ENCODE measurements around the gene FRMD1.

FRMD1 gene

DNA sequence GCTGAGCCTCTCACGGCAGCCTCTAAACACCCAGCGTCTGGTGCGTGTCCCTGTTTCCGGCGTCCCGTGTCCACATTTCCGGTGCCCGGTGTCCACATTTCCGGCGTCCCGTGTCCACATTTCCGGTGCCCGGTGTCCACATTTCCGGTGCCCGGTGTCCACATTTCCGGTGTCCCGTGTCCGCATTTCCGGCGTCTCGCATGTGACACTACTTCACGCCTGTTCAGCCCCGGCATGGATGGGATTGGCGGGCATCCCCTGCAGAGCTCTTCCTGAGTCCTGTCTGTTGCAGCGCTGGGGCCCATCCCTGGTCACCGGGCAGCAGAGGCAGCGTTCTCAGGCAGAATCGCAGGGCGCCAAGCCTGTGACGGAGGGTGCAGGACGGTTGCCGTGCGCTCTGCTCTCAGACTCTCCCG is 3.2 kb downstream of the FRMD1 start:
- DNase-seq = no peak

DNA sequence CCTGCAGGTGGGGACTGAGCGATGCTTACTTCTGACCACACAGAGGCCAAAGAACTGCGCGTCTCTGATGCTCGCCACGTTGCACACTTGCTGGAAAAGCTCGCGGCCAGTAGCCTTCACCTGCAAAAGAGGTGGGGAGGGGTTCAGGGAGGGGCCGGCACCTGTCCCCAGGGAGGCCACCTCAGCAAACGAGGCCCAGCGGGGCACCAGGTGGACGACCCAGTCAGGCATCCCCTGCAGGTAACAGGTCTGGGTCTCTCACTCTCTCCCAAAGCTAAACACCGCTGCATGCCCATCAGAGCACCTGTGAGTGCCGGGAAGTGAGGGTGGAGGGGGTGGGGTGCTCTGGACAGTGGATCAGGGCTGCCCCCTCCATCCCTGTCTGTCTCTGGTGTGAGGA is 3.8 kb downstream of the FRMD1 start:
- no peak for DNase-seq

DNA sequence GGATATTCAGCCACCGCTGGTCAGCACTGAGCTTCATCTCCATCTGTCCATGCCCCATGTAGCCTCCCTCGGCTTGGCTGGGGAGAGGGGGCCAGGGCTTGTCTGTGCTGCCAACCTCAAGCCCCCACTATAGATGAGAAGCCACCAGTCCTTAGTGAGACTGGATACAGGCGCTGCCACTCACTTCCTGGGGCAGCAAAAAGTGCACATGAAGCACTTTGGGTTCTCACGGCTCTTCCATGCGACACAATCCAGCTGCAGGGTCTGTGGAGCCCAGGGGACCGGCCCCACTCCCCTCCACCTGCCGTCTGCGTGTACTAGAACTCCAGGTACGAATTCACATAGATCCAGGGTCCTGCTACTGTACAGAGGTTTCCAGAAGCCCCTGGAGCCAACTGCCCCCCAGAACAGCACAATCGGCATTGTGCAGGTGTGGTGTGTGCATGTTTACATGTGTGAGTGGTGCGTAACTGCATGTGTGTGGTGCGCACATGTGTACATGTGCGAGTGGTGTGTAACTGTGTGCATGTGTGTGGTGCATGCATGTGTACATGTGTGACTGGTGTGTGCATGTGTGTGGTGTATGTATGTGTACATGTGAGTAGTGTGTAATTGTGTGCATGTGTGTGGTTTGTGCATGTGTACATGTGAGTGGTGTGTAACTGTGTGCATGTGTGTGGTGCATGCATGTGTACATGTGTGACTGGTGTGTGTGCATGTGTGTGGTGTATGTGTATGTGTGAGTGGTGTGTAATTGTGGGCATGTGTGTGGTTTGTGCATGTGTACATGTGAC is 4.9 kb downstream of the FRMD1 start:
- DNase-seq = no peak

DNA sequence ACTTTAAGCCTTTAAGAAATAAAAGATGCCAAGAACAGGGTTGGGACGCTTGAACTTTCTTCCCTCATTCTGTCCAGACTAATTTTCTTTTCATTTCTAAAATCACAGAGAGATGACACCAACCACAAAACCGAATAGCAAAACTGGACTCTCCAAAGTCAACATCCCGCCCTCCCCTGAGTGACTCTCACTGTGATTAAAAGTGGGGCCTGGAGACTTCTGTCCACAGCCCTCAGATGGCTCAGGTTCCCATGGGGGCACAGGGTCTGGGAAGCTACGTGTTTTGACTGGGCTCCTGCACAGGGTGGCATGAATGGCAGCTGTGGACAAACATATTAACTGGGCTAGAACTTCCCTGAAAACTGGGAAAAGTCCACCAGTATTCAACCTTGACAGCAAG is 6.3 kb downstream of the FRMD1 start:
- no peak for DNase-seq

DNA sequence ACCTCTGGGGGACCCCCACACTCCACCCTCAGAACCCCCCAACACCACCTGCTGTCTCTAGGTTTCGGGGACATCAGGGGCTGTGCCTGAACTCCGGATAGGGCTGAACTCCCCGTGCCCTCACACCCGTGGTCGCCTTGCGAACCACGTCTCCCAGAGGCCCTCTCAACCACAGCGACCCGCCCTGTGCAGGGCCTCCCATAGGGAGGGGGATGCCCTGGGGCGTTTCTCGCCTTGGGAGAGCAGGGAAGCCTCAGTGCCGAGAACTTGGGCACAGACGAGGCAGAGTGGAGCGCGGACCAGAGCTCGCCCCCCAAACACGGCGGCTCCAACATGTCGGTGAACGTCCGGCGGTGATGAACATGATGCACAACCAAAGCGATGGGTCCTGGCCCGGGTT is 6.8 kb downstream of the FRMD1 start:
- DNase-seq = no peak

DNA sequence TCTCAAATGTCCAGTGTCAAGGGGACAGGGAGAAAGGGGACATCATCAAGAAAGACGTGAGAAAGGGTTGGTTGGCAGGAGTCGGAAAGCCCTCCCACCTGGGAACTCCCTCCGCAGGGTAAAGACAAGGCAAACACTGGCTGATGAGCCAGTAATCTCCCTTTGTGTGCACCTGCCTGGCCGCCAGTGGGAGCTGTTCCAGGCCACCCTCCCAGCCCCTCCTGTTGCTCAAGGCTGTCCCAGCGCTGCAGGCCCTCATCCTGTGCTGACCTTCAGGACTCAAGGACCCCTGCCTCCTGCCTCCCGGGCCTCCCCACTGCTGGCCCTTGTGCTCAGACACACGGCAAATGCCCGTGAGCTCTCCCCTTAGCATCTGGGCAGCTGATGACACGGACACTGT is 7.4 kb downstream of the FRMD1 start:
- DNase-seq = no peak

DNA sequence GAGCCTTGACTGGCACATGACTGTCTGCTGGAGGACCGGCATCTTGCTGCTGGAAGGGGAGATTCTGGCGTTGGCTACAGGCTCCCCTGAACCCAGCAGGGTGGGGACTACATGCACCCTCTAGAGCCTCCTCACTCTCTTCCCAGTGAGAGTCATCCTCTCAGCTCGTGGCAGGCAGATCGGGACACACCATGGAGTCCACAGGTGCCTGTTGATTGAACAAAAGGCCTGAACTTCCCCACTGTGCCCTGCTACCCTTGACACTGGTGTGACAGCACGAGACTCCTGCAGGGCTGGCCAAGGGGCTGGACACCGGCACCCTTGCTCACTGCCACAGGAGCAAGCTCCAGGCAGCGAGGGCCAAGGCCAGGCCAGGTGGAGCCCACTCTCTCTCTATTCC is 8.2 kb downstream of the FRMD1 start:
- no peak for DNase-seq

DNA sequence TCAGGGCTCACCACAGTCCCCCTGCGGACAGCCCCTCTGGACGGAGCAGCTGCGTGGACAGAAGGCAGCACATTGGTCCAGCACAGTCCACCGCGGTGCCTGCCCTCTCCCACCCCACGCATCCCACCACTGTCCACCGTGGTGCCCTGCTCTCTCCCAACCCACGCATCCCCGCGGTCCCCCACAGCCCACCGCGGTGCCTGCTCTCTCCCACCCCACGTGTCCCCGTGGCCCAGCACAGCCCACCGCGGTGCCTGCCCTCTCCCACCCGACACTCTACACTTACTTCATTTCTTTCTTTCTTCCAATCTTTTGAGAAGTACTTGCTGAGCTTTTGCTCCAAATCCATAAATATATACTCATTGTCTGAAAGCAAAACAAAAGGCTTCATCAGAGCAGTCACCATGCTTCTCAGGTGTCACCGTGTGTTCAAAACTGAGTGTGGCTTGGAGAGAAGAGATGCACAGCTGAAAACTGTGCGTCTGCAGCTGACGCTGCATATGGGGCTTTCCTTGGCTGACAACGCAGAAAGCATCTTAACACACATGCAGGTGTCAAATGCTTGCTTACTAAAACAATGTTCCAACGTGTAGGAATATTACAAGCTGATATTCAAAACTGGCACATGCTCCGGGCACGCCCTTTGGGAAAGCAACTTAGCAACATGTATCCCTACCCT is 11.8 kb downstream of the FRMD1 start:
- no peak for DNase-seq

DNA sequence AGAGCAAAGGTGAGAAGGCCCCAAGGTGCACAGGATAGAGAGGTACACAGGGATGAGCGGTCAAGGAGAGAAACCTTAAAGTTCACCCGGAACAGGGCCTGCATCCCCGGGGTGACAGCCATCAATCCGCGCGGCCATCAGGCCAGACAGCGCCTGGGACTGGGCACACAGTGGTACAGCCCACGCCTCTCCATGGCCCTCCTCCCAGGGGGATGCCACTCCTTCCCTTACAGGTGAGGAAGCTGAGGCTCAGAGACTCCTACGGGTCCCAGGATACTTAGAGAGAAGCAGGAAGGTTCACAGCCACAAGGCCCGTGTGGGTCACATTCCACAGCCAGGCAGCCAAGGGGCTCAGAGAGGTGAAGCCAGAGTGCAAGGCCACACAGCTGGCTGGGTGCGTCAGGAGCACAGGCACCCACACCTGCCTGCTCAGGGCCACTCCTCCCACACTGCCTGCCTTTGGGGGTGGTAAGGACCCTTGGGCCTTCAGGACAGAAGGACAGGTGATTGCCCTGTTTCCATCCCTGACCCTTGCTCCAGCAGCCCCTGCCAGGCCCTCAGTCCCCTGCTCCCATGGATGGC is 14.7 kb downstream of the FRMD1 start:
- no peak for DNase-seq

DNA sequence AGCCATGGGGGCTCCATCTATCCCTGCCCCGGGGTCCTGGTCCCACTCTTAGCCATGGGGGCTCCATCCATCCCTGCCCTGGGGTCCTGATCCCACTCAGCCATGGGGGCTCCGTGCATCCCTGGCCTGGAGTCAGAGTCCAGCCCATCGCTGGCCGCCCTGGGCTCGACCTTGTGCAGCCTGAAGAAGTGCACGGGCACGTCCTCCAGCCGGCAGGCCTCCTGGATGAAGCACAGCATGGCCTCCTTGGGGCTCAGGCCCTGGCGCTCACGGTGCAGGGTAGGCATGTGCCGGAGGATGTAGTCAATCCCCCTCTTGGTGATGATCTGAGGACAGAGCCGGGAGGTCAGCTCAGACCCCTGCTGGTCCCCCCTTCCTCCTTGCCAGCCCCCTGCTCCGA is 15.6 kb downstream of the FRMD1 start:
- no peak for DNase-seq

DNA sequence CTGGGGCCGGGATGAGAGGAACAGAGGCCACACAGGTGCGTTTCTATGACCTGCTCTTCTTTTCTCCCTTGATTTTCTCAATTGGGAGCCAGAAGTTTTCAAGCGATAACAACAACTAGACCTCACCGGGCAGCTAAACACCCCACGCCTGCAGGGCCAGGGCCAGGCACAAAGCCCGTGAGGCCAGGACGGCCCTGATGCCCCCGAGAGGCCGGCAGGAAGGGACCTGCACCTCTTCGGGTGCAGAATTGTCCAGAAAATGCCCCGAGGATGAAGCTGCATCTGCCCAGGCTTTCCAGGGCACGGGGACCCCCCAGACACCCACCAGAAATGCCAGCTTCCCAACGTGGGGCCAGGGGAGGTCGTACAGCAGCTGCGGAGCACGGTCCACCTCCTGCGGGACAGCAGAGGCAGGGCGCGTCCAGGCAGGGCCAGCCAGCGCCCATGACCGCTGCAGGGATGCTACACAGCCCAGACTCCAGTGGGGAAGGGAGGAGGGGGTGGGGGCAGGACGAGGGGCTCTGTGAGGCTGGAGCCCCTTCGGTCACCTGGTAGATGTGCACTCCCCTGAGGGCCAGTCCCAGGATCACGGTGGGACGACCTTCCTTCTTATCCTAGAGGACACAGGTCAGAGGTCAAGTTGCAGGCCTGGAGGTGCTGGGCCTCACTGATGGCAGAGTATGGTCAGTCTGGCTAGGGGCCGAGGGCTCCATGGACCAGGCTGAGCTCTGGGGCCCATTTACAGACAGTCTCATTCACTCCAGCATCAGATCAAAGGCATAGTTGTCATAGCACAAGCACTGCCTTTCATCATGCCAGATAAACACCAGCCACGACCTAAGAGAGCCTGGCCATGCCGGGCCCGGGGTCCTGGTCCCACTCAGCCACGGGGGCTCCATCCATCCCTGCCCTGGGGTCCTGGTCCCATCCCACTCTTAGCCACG is 16.4 kb downstream of the FRMD1 start:
- no peak for DNase-seq

DNA sequence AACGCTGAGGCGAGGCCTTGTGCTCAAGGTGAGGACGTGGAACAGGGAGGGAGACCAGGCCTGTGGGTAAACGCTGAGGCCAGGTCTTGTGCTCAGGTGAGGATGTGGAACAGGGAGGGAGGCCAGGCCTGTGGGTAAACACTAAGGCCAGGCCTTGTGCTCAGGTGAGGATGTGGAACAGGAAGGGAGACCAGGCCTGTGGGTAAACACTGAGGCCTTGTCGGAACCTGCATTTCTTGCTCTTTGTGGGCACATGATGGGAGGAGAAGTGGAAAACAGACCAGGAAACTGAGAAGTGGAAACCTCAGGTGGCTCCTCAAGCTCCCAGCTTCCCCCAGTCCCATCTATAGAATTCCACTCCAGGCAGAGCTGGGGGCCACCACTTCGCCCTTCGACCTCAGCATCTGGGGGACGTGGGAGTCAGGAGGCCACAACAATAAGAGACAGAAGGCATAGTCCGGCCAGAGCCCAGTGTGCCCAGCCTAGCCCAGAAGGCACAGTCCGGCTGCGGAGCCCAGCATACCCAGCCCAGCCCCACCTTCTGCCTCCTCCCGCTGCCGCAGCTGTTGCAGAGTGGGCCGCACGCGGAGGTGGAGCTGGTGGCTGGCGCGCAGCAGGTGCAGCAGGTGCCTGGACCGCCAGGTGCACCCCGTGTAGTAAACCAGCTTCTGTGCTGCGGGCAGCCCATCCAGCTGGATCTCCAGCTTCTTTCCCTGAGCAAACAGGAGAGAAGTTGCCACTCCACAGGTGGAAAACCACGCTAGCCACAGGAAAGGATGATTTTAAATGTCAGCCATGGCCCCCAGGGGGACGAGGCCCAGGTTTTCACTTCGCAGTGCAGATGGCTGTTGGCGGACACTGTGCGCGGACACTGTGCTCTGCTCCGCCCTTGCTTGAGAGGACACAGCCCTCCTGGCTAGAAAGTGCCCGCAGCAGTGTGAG is 17.5 kb downstream of the FRMD1 start:
- no peak for DNase-seq

DNA sequence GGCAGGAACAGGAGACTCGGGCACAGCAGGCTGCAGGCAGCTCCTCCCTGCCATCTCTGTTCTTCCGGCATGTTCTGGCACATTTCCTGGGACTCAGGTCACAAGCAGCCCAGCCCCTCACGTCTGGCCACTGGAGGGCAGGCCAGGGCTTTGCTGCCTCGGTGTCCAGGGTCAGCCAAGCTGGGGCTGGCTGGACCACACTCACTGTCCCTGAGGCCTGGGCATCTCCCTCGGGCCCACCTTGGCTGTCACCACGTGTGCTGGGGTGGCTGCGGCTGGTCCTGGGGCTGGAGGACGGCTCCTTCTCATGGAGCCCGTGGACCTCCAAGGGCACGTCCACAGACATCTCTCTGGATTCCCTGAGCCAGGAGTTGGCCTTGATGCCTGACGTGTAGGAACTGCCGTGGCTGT is 18.5 kb downstream of the FRMD1 start:
- DNase-seq = no peak

DNA sequence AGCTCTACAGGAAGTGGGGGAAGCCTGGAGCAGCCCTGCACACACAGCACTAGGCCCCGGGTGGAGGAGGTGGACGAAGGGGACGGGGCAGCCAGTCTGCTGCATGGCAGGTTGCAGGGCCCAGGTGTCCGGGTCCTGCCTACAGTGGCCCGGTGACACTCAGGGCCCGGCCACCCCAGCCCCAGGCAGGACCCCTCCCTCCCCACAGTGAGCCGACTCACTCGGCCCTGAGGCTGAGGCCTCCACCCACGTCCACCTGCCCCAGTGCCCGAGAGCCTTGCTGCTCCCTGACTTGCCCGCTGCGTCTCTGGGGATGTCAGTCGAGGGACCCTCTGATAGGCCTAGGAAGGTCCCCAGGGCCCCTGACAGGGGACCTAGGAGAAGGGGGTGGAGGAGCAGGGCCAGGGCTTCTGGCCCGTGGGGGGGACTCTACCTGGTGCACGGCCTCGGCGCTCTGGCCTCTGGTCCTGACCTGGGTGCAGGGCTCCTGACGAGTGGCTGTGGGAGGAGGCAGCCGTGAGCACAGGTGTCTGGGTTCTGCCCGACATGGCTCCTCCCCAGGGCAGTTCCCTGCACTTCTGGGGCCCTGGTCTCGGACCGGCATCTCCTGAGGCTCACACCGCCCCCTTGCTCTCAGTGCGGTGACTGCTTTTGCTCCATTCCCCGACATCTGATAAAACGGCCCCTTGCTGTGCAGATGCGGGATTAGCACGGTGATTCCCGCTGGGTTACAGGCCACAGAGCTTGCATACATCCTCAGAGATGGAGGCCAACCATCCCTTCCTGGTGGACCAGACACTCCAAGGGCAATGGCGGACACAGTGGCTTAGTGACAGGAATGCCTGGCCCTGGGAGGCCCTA is 20.1 kb downstream of the FRMD1 start:
- DNase-seq = no peak

DNA sequence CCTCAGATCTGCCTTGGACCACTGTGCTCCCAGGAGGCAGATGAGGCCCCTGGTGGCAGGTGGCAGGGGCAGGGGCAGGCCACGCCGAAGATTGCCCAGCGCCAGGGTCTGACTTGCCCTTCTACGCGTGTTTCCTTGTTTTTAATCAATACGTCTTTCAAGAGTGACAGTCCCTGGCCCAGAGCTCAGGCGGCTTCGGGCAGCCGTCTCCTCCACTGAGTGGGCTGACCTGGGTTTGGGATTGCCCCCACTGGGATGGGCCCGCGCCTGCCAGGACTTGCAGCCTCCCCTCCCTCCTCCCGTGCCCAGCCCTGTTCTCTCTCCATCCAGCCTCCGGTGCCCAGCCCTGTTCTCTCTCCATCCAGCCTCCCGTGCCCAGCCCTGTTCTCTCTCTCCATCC is 21.2 kb downstream of the FRMD1 start:
- DNase-seq = no peak

DNA sequence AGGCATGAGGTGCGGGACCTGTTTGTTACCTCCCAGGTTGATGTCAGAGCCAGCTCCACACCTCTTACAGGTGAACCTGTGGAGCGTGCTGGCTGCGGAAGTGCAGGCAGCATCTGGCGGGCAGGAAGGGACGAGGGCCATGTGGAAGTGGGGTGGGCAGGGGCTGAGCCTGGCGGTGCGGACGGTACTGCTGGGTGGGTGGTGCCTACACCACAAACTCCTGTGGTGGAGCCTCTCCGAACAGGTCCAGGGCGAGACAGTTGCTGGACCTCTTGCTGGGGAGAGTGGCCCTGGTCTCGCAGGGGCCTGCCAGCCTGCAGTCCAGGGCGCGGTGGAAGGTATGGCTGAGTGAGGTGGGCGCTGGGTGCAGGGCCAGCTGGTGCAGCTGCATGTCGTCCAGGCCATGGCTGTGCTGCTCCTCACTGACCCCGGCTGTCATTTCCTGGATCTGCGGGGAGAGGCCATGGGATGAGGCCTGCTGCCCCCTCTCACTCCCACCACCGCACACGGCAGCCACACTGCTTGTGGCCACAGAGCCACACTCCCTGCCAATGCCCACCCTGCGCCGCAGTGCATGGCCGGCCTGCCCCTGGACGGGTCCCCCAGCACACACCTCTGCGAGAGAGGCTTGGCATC is 22.0 kb downstream of the FRMD1 start:
- no peak for DNase-seq

DNA sequence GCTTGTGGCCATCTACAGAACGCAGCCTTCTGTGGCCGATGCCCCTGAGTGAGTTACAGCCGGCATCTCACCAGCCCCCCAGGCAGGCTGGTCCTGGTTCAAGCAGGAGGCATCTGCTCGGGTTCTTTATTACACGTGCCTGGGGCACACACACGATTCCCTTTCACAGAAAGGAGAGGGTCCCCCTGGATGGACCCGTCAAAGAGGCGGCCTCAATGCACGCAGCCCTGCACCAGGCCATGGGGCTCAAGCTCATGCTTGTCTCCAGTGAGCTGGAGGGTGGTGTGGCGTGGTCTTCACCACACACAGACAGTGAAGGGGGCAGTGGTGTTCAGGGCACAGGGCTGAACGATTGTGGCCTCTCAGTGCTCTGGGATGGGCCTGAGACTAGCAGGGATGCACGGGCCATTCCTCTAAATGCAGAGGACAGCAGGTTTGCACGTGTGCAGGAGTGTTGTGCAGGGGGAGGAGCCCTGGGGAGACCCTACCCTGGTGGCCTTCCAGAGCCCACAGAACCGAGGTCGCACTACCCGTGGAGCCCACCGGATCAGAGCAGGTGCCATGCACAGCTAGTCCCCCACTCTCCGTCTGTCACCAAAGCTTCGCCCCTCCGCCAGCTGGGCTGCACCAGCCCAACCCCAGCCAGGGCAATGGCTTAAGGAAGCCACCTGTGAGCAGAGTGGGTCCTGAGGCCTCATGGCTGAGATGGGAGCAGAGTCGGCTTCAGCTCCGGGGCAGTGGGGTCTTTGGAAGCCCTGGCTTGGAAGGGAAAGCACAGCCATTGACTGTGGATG is 23.1 kb downstream of the FRMD1 start:
- DNase-seq = no peak

DNA sequence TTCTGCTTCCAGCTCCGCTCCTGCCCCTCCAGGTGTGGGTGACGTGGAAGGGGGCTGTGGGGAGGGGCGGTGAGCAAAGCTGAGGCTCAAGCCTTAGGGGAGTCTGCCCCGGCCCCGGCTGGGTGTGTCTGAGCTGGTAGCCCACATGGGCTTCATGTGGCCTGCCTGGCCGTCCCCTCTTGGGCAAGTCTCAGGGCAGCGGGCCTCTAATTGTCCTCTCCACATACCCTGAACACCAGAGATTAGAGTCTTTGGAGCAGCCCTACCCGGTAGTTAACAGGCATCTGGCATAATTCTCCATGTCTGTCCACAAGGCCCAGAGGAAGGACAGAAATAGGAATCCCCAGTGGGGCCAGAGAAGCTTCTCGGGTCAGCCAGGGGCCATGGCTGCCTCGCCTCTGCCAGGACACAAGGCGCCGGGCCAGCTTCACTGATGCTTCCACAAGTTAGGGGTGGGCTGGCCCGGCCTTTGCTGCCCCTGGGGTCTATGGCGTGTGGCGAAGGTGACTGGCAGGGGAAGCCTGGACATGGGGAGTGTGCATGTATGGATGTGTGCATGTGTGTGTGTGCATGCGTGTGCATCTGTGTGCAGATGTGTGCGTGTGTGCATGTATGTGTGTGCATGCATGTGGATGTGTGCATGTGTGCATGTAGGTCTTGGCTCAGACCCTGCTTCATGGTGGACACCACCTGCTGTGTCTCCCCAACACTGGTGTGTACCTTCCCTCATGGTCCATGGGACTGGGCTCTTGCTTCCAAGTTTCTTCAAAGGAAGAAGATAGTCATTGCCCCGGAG is 24.0 kb downstream of the FRMD1 start:
- DNase-seq = no peak
